Activated gamma-delta T cell (primary cell): ENCODE data around the gene EPN3.

Experiments
- DNase-seq: peaks from one replicate; lab custom pipeline; 2025; lab: John Stamatoyannopoulos, UW

The EPN3 gene

GRCh38 chr17:50569592-50569991, 37.1 kb downstream of the EPN3 start:
- DNase-seq, result no peak

GRCh38 chr17:50570032-50570431, 37.5 kb downstream of the EPN3 start:
- no peak for DNase-seq

DNA sequence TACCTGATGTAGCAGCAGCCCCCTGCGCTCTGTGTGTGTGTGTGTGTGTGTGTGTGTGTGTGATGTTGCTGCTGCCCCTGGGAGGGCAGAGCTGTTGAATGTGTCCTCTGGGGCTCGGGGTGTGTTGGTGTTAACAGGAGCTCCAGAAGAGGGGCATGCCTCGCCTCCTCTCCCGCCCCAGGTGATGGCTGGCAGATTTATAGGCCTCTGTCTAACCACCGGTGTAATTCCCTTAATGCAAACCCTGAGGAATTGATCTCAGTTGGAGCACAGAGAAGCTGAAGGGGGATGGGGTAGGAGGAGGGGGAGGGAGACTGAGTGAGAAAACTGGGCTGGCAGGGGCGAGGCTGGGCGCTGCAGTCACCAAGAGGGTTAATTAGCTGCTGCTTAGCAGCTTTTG, 38.0 kb downstream of the EPN3 start:
- DNase-seq, result no peak

GRCh38 chr17:50571681-50572080, 39.1 kb downstream of the EPN3 start:
- no peak for DNase-seq

GRCh38 chr17:50572541-50572940, 40.0 kb downstream of the EPN3 start:
- DNase-seq, result no peak

GRCh38 chr17:50573866-50574611, 41.5 kb downstream of the EPN3 start:
- DNase-seq, result no peak

- no peak for DNase-seq
Measured at GRCh38 chr17:50575581-50576210, 43.2 kb downstream of the EPN3 start.

GRCh38 chr17:50576864-50577263, 44.3 kb downstream of the EPN3 start:
- no peak for DNase-seq

- DNase-seq, result no peak
Measured at GRCh38 chr17:50577451-50577954, 45.0 kb downstream of the EPN3 start.

DNA sequence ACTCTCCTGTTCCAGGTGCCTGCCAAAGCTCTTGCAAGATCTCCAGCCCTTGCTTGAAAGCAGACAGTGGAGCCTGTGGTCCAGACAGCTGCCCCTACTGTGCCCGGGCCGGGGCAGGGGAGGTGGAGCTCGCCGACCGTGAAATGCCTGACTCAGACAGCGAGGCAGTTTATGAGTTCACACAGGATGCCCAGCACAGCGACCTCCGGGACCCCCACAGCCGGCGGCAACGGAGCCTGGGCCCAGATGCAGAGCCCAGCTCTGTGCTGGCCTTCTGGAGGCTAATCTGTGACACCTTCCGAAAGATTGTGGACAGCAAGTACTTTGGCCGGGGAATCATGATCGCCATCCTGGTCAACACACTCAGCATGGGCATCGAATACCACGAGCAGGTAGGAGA, 45.6 kb downstream of the EPN3 start:
- no peak for DNase-seq

DNA sequence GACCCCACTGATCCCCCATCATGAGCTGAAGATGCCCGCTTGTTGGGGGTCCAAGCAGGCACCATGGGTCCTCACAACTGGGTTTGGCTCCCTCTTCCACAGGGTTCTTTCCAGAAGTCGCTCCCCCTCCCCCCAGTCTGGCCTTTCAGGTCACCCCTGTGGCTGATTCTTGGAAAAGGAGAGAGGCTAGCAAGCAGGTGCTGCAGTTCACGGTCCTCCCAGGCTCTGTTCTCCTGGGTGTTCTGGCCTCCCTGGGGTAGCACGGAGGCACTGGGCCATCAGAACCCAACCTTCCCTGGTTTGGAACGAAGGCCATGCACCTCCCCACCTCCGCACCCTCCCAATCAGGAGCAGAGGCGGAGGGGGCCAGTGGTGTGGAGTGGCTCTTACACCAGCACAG, 46.9 kb downstream of the EPN3 start:
- no peak for DNase-seq

- DNase-seq, result no peak
Measured at GRCh38 chr17:50580646-50581045, 48.1 kb downstream of the EPN3 start.

GRCh38 chr17:50581316-50581715, 48.8 kb downstream of the EPN3 start:
- no peak for DNase-seq

- DNase-seq, result no peak
Measured at GRCh38 chr17:50582741-50583140, 50.2 kb downstream of the EPN3 start.

GRCh38 chr17:50583641-50584040, 51.1 kb downstream of the EPN3 start:
- no peak for DNase-seq

- no peak for DNase-seq
Measured at GRCh38 chr17:50584116-50584515, 51.6 kb downstream of the EPN3 start.

- no peak for DNase-seq
Measured at GRCh38 chr17:50584749-50585148, 52.2 kb downstream of the EPN3 start.

DNA sequence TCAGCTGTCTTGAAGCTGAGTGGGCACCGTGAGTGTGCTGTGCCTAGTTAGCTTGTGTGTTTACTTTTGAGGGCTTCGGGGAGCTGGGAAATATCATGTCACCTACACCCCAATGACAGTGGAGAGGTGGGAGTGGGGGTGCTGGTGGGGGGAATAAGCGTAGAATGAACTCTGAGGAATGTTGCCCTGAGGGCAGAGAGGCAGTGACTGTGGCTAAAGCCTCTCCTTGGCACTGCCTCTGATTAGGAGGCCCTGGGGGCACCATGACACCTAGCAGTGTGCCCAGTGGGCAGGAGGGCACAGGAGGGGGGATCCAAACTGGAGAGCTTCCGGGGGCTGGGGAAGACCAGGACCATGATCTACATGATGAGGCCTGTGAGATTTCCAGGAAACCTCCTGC, 52.8 kb downstream of the EPN3 start:
- no peak for DNase-seq

GRCh38 chr17:50585891-50586290, 53.4 kb downstream of the EPN3 start:
- DNase-seq, result no peak

DNA sequence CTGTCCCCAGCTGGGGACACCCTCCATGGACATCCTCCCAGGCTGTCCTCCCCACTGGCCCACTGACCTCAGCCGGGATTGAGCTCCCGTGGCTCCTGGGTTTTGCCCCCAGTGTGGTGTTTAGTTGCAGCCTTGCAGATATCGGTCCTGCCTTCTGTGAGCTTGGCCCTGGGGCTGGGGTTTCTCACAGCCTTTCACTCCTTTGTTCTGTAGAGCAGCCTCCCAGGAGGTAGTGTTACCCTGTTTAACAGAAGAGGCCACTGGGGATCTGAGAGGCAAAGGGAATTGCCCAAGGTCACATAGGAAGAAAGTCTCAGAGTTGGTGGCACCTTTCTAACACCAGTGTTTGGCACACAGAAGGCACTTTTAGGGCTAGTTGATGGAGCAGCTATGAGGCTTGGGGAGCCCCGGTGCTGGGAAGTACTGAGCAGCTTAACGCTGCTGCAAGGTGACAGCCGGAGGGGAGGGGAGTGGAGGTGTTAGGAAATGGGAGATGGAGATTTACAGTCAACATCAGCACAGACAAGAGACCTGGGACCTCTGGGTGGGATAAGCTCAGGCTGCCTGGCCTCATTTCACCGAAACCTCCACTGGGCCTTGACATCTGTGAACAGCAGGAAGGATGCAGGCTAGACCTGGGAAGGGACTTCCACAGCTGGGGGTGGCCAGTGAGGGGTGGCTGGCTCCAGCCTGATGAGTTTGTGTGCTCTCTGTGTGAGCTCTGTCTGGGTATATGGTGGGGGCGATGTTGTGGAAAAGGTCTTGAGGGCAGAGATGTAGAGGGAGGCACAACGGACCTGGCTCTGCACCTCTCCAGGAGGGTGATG, 54.1 kb downstream of the EPN3 start:
- no peak for DNase-seq

DNA sequence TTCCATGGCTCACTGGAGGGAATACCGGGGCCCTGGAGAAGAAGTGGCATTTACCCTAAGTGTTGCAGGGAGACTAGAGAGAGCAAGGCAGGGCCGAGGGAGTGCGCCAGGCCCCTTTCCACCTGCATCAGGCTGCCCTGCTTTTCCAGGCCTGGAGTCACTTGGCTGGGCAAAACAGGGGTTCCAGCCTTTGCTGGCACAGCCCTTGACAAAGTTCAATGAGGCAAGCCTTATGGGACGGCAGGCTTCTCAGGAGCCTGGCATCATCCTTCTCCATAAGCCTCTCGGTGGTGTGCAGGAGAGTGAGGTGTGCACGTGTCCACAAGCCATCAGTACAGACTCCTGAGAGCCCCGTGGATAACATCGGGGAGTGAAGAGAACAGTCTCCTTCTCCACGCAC, 55.0 kb downstream of the EPN3 start:
- DNase-seq, result no peak

DNA sequence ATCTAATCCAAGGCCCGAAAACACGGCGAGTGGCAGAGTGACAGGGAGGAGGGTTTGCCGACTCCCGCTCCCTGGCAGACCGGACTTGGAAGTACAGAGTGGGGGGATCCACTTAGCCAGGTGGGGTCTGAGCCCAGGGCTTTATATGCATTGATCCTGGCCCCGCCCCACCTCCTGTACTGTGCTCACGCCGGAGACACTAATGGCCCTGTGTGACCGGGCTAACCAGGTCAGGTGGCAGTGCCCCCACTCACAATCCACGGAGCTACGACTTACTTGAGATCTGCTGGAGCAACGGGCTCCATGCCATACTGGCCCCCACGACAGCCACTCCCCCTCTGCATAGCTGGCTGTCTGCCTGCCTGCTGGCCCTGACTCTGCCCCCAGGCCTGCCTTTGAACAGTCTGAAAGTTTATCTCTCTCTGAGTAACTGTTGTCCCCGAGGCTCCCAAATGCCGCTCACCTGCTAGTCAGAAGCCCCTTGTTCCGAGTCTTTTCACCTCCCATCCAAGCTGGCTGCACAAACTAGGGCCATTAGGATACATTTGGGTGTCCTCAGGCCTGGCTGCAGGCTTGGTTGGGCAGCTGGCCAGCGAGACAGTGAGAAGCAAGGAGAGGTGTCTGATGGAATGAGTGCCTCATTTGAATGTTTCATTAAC, 56.0 kb downstream of the EPN3 start:
- DNase-seq, result no peak
